HepG2 (cell line): Measurements from ENCODE around the gene FGA. TPM values are rescaled to one million over a fixed set of nuclear protein-coding genes. Genes with fewer than 3 reads are reported as not detected.
A peak's percentile ranks its signal among the peaks of the same experiment; 100 is the strongest.

Source experiments
- ATAC-seq: fragments of 200-7000 bp; cut with Tn5 transposase; 3 replicates; pipeline ENCODE4 v1.9.1; 2020; ENCODE audit warnings: mild to moderate bottlenecking, moderate library complexity
- BruUV-seq: library from RNA; stranded (reverse); fragments of 400-500 nt; replicated peaks from 2 replicates; lab custom pipeline; 2021; lab: Mats Ljungman, UMichigan
- CTCF ChIA-PET: fragments of 300-600 bp; formaldehyde crosslinking; extraction: SDS; loops from one replicate; lab custom pipeline; 2021; ENCODE audit warnings: low total read pairs, inconsistent platforms, low intra/inter-chr PET ratio; lab: Yijun Ruan, JAX
- POLR2A ChIA-PET: fragments of 350-600 bp; sonication (Branson Sonifier 250); formaldehyde crosslinking; loops from one replicate; lab custom pipeline; 2020; ENCODE audit warnings: antibody characterized with exemption, inconsistent platforms; lab: Yijun Ruan, JAX
- DNase-seq: peaks from one replicate; pipeline ENCODE4 v3.0.0-alpha.2; 2015; ENCODE audit warnings: low spot score
- FAIRE-seq: peaks from 3 replicates; lab custom pipeline; 2011; peaks lifted over from hg19 to GRCh38; lab: Jason Lieb, UNC
- H2AFZ ChIP-seq: one replicate; pipeline ENCODE4 v1.6.1; 2011; ENCODE audit warnings: low read length, inconsistent platforms
- H3K27ac ChIP-seq: fragments of 300-600 bp; 3 replicates; pipeline ENCODE4 v1.8.0; 2011; ENCODE audit warnings: mixed run types, mild to moderate bottlenecking, mixed read lengths, low read length, inconsistent platforms; ENCODE audit not compliant: insufficient read depth; ENCODE audit errors: extremely low read length
- H3K27me3 ChIP-seq, 2 experiments: fragments of 200-600 bp in 1 of 2; 2 replicates in 1 of 2; 3 replicates in 1 of 2; pipeline versions ENCODE4 v1.6.0 to v1.8.0; 2011; ENCODE audit warnings: low read length in 2 of 2, mild to moderate bottlenecking in 2 of 2, moderate library complexity in 2 of 2, inconsistent platforms in 1 of 2; ENCODE audit not compliant: insufficient read depth in 2 of 2, control insufficient read depth in 1 of 2
- H3K36me3 ChIP-seq, 2 experiments: fragments of 200-600 bp in 1 of 2; replicated peaks in 1 of 2; 2 replicates in 1 of 2; 3 replicates in 1 of 2; pipeline versions ENCODE4 v1.5.1 to v1.8.0; 2011; ENCODE audit warnings: low read length in 2 of 2, inconsistent platforms in 1 of 2; ENCODE audit not compliant: insufficient read depth in 2 of 2, control insufficient read depth in 1 of 2
- H3K4me1 ChIP-seq: 2 replicates; pipeline ENCODE4 v1.5.1; 2012; ENCODE audit warnings: low read length, inconsistent platforms; ENCODE audit not compliant: insufficient read depth
- H3K4me2 ChIP-seq: 2 replicates; pipeline ENCODE4 v1.6.0; 2011; ENCODE audit warnings: low read depth, low read length, inconsistent platforms
- H3K4me3 ChIP-seq, 3 experiments: fragments of 200-600 bp in 1 of 3; sonication (generic), shearing (Covaris generic) in 1 of 3; replicated peaks in 1 of 3; 2 replicates each; pipeline ENCODE4 v1.5.1; 2011 to 2016; ENCODE audit warnings: low read length in 3 of 3, inconsistent platforms in 2 of 3, low read depth in 2 of 3, mild to moderate bottlenecking in 2 of 3, control low read depth in 1 of 3, mixed read lengths in 1 of 3; ENCODE audit not compliant: insufficient read depth in 1 of 3
- H3K79me2 ChIP-seq: one replicate; pipeline ENCODE4 v1.6.1; 2011; ENCODE audit warnings: low read length, inconsistent platforms; ENCODE audit not compliant: insufficient read depth
- H3K9ac ChIP-seq: 2 replicates; pipeline ENCODE4 v1.6.0; 2011; ENCODE audit warnings: mild to moderate bottlenecking, low read depth, low read length, inconsistent platforms; ENCODE audit not compliant: insufficient read depth
- H3K9me3 ChIP-seq: 2 replicates; pipeline ENCODE4 v1.5.1; 2012; ENCODE audit warnings: mild to moderate bottlenecking, low read length
- H4K20me1 ChIP-seq: 2 replicates; pipeline ENCODE4 v1.6.0; 2011; ENCODE audit warnings: inconsistent platforms, mild to moderate bottlenecking, low read length, moderate library complexity; ENCODE audit not compliant: insufficient read depth
- ARNT ChIP-seq: fragments of 450-650 bp; IDR thresholded peaks from 2 replicates; pipeline ENCODE4 v1.6.1; 2017
- GRHL1 ChIP-seq: sonication (generic); formaldehyde crosslinking; conservative IDR thresholded peaks from 2 replicates; pipeline ENCODE4 v1.8.0; 2022; ENCODE audit warnings: missing genetic modification reagents
- MEIS2 ChIP-seq: sonication (generic); formaldehyde crosslinking; IDR thresholded peaks from 2 replicates; pipeline ENCODE4 v1.9.0; 2021; ENCODE audit warnings: mild to moderate bottlenecking, missing genetic modification reagents
- ZNF609 ChIP-seq: sonication (generic); formaldehyde crosslinking; IDR thresholded peaks from 2 replicates; pipeline ENCODE4 v1.4.0; 2020; ENCODE audit warnings: mild to moderate bottlenecking, missing genetic modification reagents, borderline replicate concordance
- ZNF781 ChIP-seq: sonication (generic); formaldehyde crosslinking; IDR thresholded peaks from 2 replicates; pipeline ENCODE4 v1.5.1; 2020; ENCODE audit warnings: borderline replicate concordance, mild to moderate bottlenecking, missing genetic modification reagents; ENCODE audit errors: not compliant biosample characterization
- WGBS: methylation state at CpG from one replicate; pipeline ENCODE4 v1.1.6; 2017; ENCODE audit warnings: low lambda C conversion rate; 5-methylcytosine and 5-hydroxymethylcytosine counted together
- in situ Hi-C: cut with HindIII; loops from 2 replicates; pipeline ENCODE4 v1.10.0; 2017; ENCODE audit warnings: low pct_unique_long_range_greater_than_20kb; ENCODE audit not compliant: extremely low pct_ligation_motif_present
- intact Hi-C: fragments of 100-400 bp; cut with micrococcal nuclease; formaldehyde crosslinking; loops from one replicate; pipeline ENCODE4 v1.10.0; 2022; ENCODE audit not compliant: unreplicated experiment
- polyA plus RNA-seq, 8 experiments: library from polyadenylated mRNA; depleted of rRNA in 3 of 8; stranded (reverse) in 7 of 8; unstranded in 1 of 8; fragments of >200 nt; fragmentation: Illumina TruSeq in 4 of 8; extraction: Trizol in 4 of 8; gene quantifications; 2 replicates each; pipeline versions ENCODE4 v1.2.1 to v1.2.3, GENCODE V29; 2011 to 2016; ENCODE audit warnings: low read depth in 4 of 8, missing spikeins in 1 of 8, mixed read lengths in 1 of 8; ENCODE audit not compliant: insufficient read depth in 1 of 8
- total RNA-seq, 5 experiments: library from RNA; depleted of rRNA; stranded (reverse); fragments of >200 nt; fragmentation: Illumina TruSeq; extraction: Trizol; gene quantifications; 2 replicates each; pipeline ENCODE4 v1.2.3, GENCODE V29; 2016; ENCODE audit warnings: low read depth in 1 of 5

The FGA gene
- total and polyA plus RNA-seq, 2 of the 13 experiments (the other 11 are each of a cell fraction or from before 2014, with no cell fraction given), result 640 to 1,523 TPM

GRCh38 chr4:154593868-154594267 lies 3.3 kb upstream of the FGA start:
- FAIRE-seq (no peak), ATAC-seq (no peak), DNase-seq (no peak)
- intact Hi-C loops, result no loop called here
- POLR2A ChIA-PET, result interaction anchor here (0.9 to 16.0 kb wide), 5 partner anchors 9 to 34 kb away, joined by 3 to 468 read pairs (median 4); partner anchors contain the start of gene FGG
- Histone ChIP-seq H3K9ac (no peak overlapping the region; the same call in 1 of the 2 replicates), H3K4me3 (no peak overlapping the region), H3K4me1 (peaks cover 94% of the 10 kb centered on the region), H3K4me2 (no peak overlapping the region), H3K79me2 (peaks cover 17% of the 10 kb centered on the region), H2AFZ (no peak overlapping the region), H3K27ac (peak overlapping the region; percentile 5), H3K27me3 (no peaks in the 10 kb centered on the region), H3K36me3 (no peaks in the 10 kb centered on the region), H3K9me3 (no peaks in the 10 kb centered on the region), H4K20me1 (no peaks in the 10 kb centered on the region)
- in situ Hi-C loops, result no loop called here
- TF ChIP-seq ARNT (no peak), ZNF609 (CRISPR knock-in tag) (0 out of 2 replicates have a peak, but pooled peaks have one; percentile 4), ZNF781 (CRISPR knock-in tag) (no peak), MEIS2 (no peak), GRHL1 (CRISPR knock-in tag) (no peak)
- CTCF ChIA-PET, result no interaction called here
- WGBS, result 46% methylated on average over 2 of the region's 2 CpGs
- no TSS peak for BruUV-seq
